Measurements from ENCODE around the gene PGA5.

DNA sequence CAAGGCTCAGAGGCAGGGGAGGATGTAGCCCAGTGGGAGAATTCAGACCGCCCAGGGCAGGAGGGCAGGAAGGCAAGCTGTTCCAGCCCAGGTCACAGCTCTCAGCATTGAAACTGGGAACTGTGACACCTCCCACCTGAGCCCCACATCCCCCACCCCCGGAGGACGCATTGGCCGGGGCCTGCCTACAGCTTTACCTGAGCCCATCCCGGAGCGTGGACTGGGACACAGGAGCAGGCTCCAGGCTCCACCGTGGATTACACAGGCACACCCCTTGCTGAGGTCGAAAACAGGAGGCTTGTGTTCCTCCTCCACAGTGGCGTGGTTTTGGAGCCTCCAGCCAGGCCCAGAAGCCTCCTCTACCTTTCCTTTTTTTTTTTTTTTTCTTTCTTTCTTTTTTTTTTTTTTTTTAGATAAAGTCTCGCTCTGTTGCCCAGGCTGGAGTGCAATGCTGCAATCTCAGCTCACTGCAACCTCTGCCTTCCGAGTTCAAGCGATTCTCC, 46.8 kb upstream of the PGA5 start:
- TF ChIP-seq, protein P1, sequence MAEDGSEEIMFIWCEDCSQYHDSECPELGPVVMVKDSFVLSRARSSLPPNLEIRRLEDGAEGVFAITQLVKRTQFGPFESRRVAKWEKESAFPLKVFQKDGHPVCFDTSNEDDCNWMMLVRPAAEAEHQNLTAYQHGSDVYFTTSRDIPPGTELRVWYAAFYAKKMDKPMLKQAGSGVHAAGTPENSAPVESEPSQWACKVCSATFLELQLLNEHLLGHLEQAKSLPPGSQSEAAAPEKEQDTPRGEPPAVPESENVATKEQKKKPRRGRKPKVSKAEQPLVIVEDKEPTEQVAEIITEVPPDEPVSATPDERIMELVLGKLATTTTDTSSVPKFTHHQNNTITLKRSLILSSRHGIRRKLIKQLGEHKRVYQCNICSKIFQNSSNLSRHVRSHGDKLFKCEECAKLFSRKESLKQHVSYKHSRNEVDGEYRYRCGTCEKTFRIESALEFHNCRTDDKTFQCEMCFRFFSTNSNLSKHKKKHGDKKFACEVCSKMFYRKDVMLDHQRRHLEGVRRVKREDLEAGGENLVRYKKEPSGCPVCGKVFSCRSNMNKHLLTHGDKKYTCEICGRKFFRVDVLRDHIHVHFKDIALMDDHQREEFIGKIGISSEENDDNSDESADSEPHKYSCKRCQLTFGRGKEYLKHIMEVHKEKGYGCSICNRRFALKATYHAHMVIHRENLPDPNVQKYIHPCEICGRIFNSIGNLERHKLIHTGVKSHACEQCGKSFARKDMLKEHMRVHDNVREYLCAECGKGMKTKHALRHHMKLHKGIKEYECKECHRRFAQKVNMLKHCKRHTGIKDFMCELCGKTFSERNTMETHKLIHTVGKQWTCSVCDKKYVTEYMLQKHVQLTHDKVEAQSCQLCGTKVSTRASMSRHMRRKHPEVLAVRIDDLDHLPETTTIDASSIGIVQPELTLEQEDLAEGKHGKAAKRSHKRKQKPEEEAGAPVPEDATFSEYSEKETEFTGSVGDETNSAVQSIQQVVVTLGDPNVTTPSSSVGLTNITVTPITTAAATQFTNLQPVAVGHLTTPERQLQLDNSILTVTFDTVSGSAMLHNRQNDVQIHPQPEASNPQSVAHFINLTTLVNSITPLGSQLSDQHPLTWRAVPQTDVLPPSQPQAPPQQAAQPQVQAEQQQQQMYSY (CRISPR knock-in tag; IDR thresholded peaks at IDR 0.05) = no peak
- TF ChIP-seq TCF12 (IDR thresholded peaks at IDR 0.05; ENCODE audit: low read depth, low read length) = no peak
- TF ChIP-seq, protein P2, sequence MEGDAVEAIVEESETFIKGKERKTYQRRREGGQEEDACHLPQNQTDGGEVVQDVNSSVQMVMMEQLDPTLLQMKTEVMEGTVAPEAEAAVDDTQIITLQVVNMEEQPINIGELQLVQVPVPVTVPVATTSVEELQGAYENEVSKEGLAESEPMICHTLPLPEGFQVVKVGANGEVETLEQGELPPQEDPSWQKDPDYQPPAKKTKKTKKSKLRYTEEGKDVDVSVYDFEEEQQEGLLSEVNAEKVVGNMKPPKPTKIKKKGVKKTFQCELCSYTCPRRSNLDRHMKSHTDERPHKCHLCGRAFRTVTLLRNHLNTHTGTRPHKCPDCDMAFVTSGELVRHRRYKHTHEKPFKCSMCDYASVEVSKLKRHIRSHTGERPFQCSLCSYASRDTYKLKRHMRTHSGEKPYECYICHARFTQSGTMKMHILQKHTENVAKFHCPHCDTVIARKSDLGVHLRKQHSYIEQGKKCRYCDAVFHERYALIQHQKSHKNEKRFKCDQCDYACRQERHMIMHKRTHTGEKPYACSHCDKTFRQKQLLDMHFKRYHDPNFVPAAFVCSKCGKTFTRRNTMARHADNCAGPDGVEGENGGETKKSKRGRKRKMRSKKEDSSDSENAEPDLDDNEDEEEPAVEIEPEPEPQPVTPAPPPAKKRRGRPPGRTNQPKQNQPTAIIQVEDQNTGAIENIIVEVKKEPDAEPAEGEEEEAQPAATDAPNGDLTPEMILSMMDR (IDR thresholded peaks at IDR 0.05 in 2 of 3, conservative IDR thresholded peaks at IDR 0.05 in 1 of 3; ENCODE audit: control insufficient read depth in 2 of 3, extremely low read depth in 1 of 3, insufficient read depth in 1 of 3, low read depth in 3 of 3, low read length in 3 of 3) = no peak
- no peak for TF ChIP-seq POLR2A (IDR thresholded peaks at IDR 0.05; ENCODE audit: low read depth, low read length)
- no peak for TF ChIP-seq MEF2A (IDR thresholded peaks at IDR 0.05; ENCODE audit: insufficient read depth, low read depth, low read length)
- TF ChIP-seq, protein P3, sequence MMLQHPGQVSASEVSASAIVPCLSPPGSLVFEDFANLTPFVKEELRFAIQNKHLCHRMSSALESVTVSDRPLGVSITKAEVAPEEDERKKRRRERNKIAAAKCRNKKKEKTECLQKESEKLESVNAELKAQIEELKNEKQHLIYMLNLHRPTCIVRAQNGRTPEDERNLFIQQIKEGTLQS (IDR thresholded peaks at IDR 0.05; ENCODE audit: borderline replicate concordance, extremely low read depth, low read depth, low read length) = no peak
- no peak for TF ChIP-seq TAF1 (IDR thresholded peaks at IDR 0.05; ENCODE audit: borderline replicate concordance, low read depth, low read length)
- no peak for TF ChIP-seq ZZZ3 (IDR thresholded peaks at IDR 0.05; ENCODE audit: control insufficient read depth, insufficient read length, low read depth)
- TF ChIP-seq HDAC6 (IDR thresholded peaks at IDR 0.05; ENCODE audit: unreplicated experiment) = no peak
- TF ChIP-seq SMAD1 (IDR thresholded peaks at IDR 0.05; ENCODE audit: low read depth, partially characterized antibody) = no peak
- TF ChIP-seq, protein P4, sequence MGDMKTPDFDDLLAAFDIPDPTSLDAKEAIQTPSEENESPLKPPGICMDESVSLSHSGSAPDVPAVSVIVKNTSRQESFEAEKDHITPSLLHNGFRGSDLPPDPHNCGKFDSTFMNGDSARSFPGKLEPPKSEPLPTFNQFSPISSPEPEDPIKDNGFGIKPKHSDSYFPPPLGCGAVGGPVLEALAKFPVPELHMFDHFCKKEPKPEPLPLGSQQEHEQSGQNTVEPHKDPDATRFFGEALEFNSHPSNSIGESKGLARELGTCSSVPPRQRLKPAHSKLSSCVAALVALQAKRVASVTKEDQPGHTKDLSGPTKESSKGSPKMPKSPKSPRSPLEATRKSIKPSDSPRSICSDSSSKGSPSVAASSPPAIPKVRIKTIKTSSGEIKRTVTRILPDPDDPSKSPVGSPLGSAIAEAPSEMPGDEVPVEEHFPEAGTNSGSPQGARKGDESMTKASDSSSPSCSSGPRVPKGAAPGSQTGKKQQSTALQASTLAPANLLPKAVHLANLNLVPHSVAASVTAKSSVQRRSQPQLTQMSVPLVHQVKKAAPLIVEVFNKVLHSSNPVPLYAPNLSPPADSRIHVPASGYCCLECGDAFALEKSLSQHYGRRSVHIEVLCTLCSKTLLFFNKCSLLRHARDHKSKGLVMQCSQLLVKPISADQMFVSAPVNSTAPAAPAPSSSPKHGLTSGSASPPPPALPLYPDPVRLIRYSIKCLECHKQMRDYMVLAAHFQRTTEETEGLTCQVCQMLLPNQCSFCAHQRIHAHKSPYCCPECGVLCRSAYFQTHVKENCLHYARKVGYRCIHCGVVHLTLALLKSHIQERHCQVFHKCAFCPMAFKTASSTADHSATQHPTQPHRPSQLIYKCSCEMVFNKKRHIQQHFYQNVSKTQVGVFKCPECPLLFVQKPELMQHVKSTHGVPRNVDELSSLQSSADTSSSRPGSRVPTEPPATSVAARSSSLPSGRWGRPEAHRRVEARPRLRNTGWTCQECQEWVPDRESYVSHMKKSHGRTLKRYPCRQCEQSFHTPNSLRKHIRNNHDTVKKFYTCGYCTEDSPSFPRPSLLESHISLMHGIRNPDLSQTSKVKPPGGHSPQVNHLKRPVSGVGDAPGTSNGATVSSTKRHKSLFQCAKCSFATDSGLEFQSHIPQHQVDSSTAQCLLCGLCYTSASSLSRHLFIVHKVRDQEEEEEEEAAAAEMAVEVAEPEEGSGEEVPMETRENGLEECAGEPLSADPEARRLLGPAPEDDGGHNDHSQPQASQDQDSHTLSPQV (IDR thresholded peaks at IDR 0.05) = no peak
- TF ChIP-seq RFX5 (IDR thresholded peaks at IDR 0.05; ENCODE audit: low read depth, low read length) = no peak
- no peak for TF ChIP-seq POLR2AphosphoS5 (IDR thresholded peaks at IDR 0.05; ENCODE audit: low read length)
- no peak for TF ChIP-seq SUZ12 (IDR thresholded peaks at IDR 0.05; ENCODE audit: unreplicated experiment)
